Naive thymus-derived CD8-positive, alpha-beta T cell (primary cell): Measurements from ENCODE around the gene IRF2BPL. TPM values are rescaled to one million over a fixed set of nuclear protein-coding genes. Genes with fewer than 3 reads are reported as not detected.
A peak's percentile ranks its signal among the peaks of the same experiment; 100 is the strongest.

Experiments
- ATAC-seq, 2 donors: fragments of 150-1000 bp; cut with Tn5 transposase in 1 of 2; sonication (Bioruptor Pico), chemical (Tn5 transposase) in 1 of 2; 1 replicate in 1 of 2; 2 replicates in 1 of 2; pipeline ENCODE4 v1.10.0; 2021; ENCODE audit warnings: mild to moderate bottlenecking in 2 of 2, moderate library complexity in 2 of 2
- POLR2A ChIA-PET: fragments of 350-600 bp; sonication (Branson Sonifier 250); formaldehyde crosslinking; loops from one replicate; lab custom pipeline; 2021; ENCODE audit warnings: antibody characterized with exemption; lab: Charles Lee
- DNase-seq, 10 donors: peaks; one replicate each; pipeline versions ENCODE4 v3.0.0 to v3.0.0-alpha.2; 2020 to 2022
- H3K27ac Mint-ChIP-seq, 10 donors: one replicate each; pipeline ENCODE4 v1.8.0; 2020 to 2022; ENCODE audit warnings: mild to moderate bottlenecking in 10 of 10, mixed read lengths in 10 of 10, moderate library complexity in 4 of 10, inconsistent platforms in 1 of 10
- H3K27me3 Mint-ChIP-seq, 5 donors: one replicate each; pipeline ENCODE4 v1.8.0; 2021 to 2022; ENCODE audit warnings: mixed read lengths in 5 of 5
- H3K36me3 Mint-ChIP-seq, 3 donors: one replicate each; pipeline ENCODE4 v1.8.0; 2020 to 2022; ENCODE audit warnings: mixed read lengths in 3 of 3, mild to moderate bottlenecking in 2 of 3, inconsistent platforms in 1 of 3
- H3K4me1 Mint-ChIP-seq, 4 donors: one replicate each; pipeline ENCODE4 v1.8.0; 2021 to 2022; ENCODE audit warnings: mixed read lengths in 4 of 4
- H3K4me3 Mint-ChIP-seq, 10 donors: one replicate each; pipeline ENCODE4 v1.8.0; 2020 to 2022; ENCODE audit warnings: mild to moderate bottlenecking in 10 of 10, mixed read lengths in 10 of 10, moderate library complexity in 6 of 10, inconsistent platforms in 1 of 10
- H3K9me3 Mint-ChIP-seq, 9 donors: one replicate each; pipeline ENCODE4 v1.8.0; 2020 to 2022; ENCODE audit warnings: mixed read lengths in 9 of 9, mild to moderate bottlenecking in 3 of 9, inconsistent platforms in 1 of 9, moderate library complexity in 1 of 9
- polyA plus RNA-seq, 3 donors: library from polyadenylated mRNA; unstranded; fragments of 300-500 nt; fragmentation: Illumina TruSeq; gene quantifications; one replicate each; pipeline ENCODE4 v1.2.3, GENCODE V29; 2021
- total RNA-seq, 8 experiments: library from RNA in 2 of 8; stranded (reverse) in 2 of 8; gene quantifications; one replicate each; pipeline ENCODE4 v1.2.3 and lab custom pipeline; 2021 to 2026

Gene IRF2BPL
- total RNA-seq = 10 to 100 TPM; 24.6 to 26.5 TPM
- polyA plus RNA-seq = 1 to 10 TPM; 1.9 to 3.3 (median 3.2) TPM
- 45.5 to 101 (median 64.5) reads per million in 6 experiments for total RNA-seq (lab: John Stamatoyannopoulos, UW)

DNA sequence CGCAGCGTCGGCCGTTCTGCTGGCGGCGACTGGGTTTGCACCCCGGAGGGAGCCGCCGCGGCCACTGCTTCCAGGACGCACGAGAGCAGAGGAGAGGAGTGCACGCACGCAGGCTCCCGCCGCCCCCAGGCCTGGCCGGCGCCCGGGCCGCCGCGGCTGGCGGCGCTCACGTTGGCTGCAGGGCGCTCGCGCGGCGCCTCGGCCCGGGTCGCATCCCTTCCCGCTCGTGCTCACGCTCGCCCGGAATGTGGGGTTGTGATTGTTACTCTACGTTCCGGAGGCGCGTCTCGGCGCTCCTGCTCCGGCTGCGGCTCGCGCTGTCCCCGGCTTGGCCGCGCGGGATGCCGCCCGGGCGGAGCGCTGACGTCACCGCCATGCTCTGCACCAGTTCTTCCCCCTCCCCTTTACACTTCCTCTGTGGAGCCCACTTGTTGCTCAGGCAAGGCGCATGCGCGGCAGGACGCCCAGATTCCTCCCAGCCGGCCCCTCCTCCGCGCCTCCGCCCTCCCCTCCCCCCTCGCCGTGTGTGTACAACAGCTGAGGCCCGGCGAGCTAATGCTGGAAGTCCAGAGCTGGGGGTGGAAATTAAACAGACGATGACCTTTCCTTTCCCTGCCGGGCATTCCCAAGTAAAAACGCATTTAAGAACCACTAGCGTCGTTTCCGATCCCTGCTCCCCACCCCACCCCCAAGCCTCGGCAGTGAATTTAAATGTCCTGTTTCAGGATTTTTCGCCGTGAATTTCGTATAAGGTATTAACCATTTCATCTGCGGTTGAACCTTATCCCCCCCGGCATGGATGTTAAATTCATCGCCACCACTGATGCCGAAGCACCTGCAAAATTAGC, at the start of gene IRF2BPL:
Gene IRF2BPL, minus strand, starts transcription at position 325 of the 848 bp plus-strand sequence. CDS start 916 bp downstream, outside the sequence.
- Mint-ChIP-seq H3K27me3 (peaks cover 0 to 3% (median 0%) of the 10 kb centered on the region in 5 donors), H3K4me1 (peaks cover 32 to 64% (median 61%) of the 10 kb centered on the region in 4 donors), H3K27ac (peak within 1 kb of the TSS; percentile 95 to 99 (median 98)), H3K9me3 (no peaks in the 10 kb centered on the region), H3K36me3 (peaks cover 6 to 18% (median 8%) of the 10 kb centered on the region in 3 donors), H3K4me3 (peak within 1 kb of the TSS; percentile 90 to 99 (median 96))
- DNase-seq (peak; percentile 91 to 97 (median 94)), ATAC-seq (peak; percentile 66 to 72)
- POLR2A ChIA-PET = interaction anchor here (0.8 to 12.3 kb wide), 20 partner anchors 11 to 216 kb away, joined by 3 to 309 read pairs (median 8); partner anchors contain the start of gene ANGEL1

DNA sequence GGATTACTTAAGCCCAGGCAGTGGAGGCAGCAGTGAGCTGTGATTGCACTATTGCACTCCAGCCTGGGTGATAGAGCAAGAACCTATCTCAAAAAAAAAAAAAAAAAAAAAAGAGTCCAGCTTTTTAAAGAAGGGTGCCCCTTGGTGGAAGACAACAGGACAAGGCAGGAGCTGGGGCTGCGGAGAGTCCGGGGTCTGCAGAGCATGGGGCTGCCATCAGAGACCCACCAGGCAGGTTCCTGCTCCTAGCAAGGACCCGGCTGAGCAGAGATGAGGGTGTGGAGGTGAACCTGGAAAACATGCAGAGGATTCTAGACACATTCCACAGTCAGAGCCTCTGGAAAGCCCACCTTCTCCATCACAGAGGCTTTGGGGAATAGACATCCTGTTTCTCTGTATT, 48.5 kb upstream of the IRF2BPL start:
- Mint-ChIP-seq H3K27me3 (peaks cover 0 to 1% (median 0%) of the 10 kb centered on the region in 5 donors), H3K9me3 (peaks cover 0 to 8% (median 3%) of the 10 kb centered on the region in 9 donors), H3K4me3 (no peak overlapping the region), H3K4me1 (peaks cover 0 to 3% (median 0%) of the 10 kb centered on the region in 4 donors), H3K36me3 (peaks cover 0 to 13% (median 5%) of the 10 kb centered on the region in 3 donors), H3K27ac (peak overlapping the region in 1 of 10 donors; percentile 15)
- no peak for ATAC-seq
- no peak for DNase-seq
- POLR2A ChIA-PET = no interaction called here

DNA sequence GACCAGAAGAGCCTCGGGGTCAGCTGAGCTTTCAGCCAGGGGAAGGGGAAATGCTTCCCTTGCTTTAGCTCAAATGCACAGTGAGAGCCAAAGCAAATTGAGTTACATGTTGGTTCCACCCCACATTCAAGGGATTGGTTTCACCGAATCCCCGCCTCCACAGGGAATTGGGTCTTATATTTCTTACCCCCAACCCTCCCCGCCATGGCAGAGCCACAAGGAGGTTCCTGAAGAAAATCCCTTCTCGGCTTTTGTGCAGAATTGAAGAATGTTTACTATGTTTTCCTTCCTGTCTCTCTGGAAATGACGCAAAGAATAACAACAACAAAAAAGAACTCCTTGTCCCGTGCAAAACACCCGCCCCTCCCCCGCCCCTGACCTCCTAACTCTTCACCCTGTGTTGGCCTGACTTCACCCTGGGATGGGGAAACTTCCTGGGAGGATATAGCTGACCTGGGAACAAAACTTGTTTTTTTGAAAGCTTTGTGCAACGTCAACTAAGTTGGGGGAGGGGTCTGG, 47.7 kb upstream of the IRF2BPL start:
- Mint-ChIP-seq H3K27me3 (peaks cover 0 to 1% (median 0%) of the 10 kb centered on the region in 5 donors), H3K27ac (no peak overlapping the region), H3K4me1 (peaks cover 0 to 2% (median 0%) of the 10 kb centered on the region in 4 donors), H3K9me3 (peaks cover 0 to 8% (median 3%) of the 10 kb centered on the region in 9 donors), H3K36me3 (peaks cover 0 to 12% (median 5%) of the 10 kb centered on the region in 3 donors), H3K4me3 (no peak overlapping the region)
- ATAC-seq = no peak
- POLR2A ChIA-PET = no interaction called here
- DNase-seq = no peak

DNA sequence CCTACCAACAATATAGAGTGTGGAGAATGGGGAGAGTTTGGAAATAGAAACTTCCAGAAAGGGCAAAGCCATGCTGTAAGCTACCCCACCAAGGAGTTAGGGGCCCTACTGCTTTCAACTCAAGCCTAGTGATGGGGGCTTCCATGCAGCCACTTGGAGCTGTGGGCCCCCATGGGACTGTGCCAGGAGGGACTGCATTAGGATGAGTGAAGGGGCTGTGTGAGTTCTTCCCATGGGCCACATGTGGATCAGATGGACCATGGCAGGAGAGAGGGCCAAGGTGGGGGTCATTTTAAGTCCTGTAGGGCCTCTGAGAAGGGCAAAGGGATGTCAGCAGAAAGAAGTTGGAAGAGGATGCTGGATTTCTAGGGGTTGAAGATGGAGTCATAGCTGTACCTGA, 46.5 kb upstream of the IRF2BPL start:
- Mint-ChIP-seq H3K9me3 (peaks cover 0 to 4% (median 3%) of the 10 kb centered on the region in 9 donors), H3K4me1 (peaks cover 0 to 6% (median 0%) of the 10 kb centered on the region in 4 donors), H3K36me3 (peaks cover 0 to 5% (median 2%) of the 10 kb centered on the region in 3 donors), H3K27me3 (peaks cover 0 to 8% (median 0%) of the 10 kb centered on the region in 5 donors), H3K4me3 (no peak overlapping the region), H3K27ac (peak overlapping the region in 2 of 10 donors; percentile 48 to 63)
- no peak for DNase-seq
- no peak for ATAC-seq
- POLR2A ChIA-PET = no interaction called here

DNA sequence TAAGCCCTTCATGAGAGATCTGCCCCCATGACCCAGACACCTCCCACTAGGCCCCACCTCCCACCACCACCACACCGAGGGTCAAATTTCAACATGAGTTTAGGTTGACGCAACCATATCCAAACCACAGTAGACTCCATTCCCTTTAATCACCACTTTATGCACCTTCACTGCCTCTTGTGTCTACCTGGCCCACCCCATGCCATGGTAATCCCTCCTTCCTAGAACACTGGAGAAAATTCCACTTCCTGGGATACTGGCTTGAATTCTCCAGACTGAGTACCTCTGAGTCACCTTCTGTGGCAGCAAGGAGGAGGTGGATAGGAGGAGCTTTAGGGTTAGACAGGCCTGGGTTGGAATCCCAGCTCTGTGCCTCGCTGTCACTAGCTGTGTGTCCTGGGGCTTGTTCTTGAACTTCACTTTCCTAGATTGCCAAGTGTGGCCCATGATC, 43.5 kb upstream of the IRF2BPL start:
- no peaks in the 10 kb centered on the region for H3K9me3 Mint-ChIP-seq
- DNase-seq (no peak), ATAC-seq (no peak)
- peaks cover 0 to 6% (median 4%) of the 10 kb centered on the region in 4 donors for H3K4me1 Mint-ChIP-seq
- H3K27ac Mint-ChIP-seq = no peak overlapping the region
- no peaks in the 10 kb centered on the region for H3K36me3 Mint-ChIP-seq
- no peak overlapping the region for H3K4me3 Mint-ChIP-seq
- POLR2A ChIA-PET = no interaction called here
- H3K27me3 Mint-ChIP-seq = peaks cover 0 to 27% (median 4%) of the 10 kb centered on the region in 5 donors

DNA sequence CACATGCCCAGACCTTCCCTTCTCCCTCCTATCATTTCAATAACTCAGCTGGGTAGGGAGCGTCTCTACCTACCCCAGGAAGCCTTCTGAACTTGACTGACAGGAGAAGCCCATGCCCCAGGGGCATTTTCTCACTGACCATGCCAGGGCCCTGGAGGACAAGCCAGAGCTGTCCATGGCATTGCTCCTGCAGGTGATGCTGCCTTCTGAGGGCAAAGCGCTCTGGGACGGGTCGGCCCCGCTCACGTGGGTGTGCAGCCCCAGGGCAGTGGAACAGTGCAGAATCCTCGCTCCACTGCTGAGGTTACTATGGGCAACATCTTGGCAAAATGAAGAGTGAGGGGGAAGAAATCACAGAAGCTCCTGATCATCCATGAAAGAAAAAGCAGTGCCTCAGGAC, 41.0 kb upstream of the IRF2BPL start:
- H3K4me3 Mint-ChIP-seq = no peak overlapping the region
- H3K4me1 Mint-ChIP-seq = peaks cover 2 to 12% (median 6%) of the 10 kb centered on the region in 4 donors
- no peaks in the 10 kb centered on the region for H3K36me3 Mint-ChIP-seq
- peaks cover 0 to 27% (median 4%) of the 10 kb centered on the region in 5 donors for H3K27me3 Mint-ChIP-seq
- DNase-seq = no peak
- H3K27ac Mint-ChIP-seq = peak overlapping the region in 1 of 10 donors; percentile 29
- no peaks in the 10 kb centered on the region for H3K9me3 Mint-ChIP-seq
- no peak for ATAC-seq
- POLR2A ChIA-PET = interaction anchor here (0.6 to 2.9 kb wide), 4 partner anchors 42 to 258 kb away, joined by 3 to 7 read pairs (median 5); no protein-coding TSS in a partner anchor

DNA sequence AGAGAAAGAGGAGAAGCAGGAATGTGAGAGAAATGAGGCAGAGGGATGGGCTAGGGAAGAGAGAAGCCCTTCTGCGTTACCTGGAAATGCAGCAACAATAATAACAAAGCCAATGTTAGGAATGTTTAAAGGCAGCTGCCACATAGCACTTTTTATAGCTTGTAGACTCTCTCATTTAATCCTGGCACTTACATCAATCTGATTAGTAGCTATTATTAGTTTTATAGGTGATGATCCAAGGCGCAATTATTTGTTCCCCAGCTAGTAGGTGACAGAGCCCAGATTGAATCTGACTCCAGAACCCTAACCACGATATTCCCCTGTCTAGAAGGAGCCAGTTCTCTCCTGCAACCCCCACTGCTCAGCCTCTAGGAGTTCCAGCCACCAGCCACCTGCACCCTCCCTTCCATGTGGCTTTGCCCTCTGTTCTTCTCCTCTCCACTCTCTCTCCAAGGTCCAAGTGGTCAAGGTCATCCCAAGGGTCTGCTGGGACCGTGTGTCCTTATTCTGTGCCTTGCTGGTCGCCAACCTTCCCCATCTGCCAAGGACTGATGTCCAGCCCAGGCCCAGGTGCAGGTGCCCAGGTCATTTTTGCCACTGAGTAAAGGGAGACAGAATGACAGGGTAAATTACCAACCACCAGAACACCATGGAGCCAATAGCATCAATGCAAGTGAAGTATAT, 40.2 kb upstream of the IRF2BPL start:
- H3K27me3 Mint-ChIP-seq = peaks cover 0 to 27% (median 4%) of the 10 kb centered on the region in 5 donors

DNA sequence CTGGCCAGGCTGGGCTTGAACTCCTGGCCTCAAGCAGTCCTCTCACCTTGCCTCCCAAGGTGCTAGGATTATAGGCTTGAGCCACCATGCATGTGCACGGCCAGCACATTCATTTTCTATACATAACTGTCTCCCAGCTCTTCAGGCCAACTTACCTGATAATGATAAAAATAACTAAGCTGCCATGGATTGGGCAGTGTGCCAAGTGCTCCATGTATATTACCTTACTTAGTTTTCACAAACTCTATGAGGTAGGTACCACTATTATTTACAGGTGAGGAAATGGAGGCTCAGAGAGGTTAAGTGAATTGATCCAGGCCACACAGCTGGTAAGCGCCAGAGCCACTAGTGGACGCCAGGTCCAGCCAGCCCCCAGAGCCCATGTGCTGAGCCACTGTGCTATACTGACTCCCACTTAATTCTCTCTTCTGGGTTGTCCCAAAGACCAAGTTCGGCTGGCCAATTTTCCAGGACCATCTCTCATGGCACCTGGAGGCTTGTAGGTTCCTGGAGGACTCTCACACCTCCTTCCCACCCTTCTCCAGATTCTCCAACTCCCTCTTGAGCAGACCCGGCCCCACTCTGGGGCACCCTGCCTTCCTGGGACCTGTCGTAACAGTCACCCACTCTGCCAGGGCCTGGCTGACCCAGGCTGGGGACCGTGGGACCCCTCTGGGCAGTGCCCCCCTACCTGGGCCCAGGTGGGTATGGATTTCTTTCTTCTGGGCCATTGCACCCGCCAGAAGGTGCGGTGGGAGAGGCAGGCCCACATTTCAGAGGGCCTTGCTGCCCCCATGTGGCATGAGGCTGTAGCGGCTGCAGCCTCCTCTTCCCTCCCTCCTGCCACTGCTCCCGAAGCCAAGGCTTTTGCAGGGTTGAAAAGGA, 39.4 kb upstream of the IRF2BPL start:
- POLR2A ChIA-PET = interaction anchor here (1.8 to 2.9 kb wide), 2 partner anchors 40 to 155 kb away, joined by 6 to 7 read pairs; no protein-coding TSS in a partner anchor
- no peaks in the 10 kb centered on the region for H3K36me3 Mint-ChIP-seq
- H3K27me3 Mint-ChIP-seq = peaks cover 0 to 27% (median 4%) of the 10 kb centered on the region in 5 donors
- DNase-seq = peak; percentile 14 to 73 (median 45)
- peak overlapping the region in 1 of 10 donors; percentile 23 for H3K27ac Mint-ChIP-seq
- no peaks in the 10 kb centered on the region for H3K9me3 Mint-ChIP-seq
- peak; percentile 76 for ATAC-seq
- H3K4me1 Mint-ChIP-seq = peaks cover 3 to 12% (median 6%) of the 10 kb centered on the region in 4 donors
- H3K4me3 Mint-ChIP-seq = no peak overlapping the region

More for the DNA sequence above, 40.2 kb upstream of the IRF2BPL start:
- DNase-seq (no peak), ATAC-seq (no peak)
- Mint-ChIP-seq H3K27ac (peak overlapping the region in 1 of 10 donors; percentile 23), H3K4me1 (peaks cover 3 to 12% (median 6%) of the 10 kb centered on the region in 4 donors), H3K4me3 (no peak overlapping the region), H3K36me3 (no peaks in the 10 kb centered on the region), H3K9me3 (no peaks in the 10 kb centered on the region)
- POLR2A ChIA-PET = interaction anchor here (1.8 to 2.9 kb wide), 2 partner anchors 41 to 156 kb away, joined by 6 to 7 read pairs; no protein-coding TSS in a partner anchor

DNA sequence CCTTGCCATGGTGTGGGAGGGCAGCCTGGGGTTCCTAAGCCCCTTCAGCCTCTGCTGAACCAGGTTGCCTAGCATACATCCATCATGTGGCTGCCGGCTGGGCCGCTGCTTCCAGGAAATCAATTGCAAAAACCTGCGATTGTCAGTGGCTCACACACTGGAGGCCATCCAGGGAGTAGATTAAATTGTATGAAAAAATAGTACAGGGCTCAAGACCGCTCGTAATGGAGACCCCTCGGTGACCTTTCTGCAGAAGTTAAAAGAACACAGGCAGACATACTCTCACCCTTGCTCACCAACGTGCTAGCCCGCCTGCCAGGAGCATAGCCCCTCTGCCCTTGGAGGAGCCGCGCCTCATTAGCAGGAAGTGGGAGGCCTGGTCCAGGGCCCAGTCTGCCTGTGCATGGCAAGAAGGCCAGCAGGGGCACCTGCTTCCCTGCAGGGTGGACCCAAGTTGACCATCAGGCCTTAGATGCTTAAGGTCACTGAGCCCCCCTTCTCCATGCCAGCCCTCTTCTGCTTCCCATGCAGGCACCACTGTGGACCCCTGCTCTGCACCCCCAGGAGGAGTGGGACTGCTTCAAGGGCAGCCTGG, 38.2 kb upstream of the IRF2BPL start:
- H3K27me3 Mint-ChIP-seq = peaks cover 0 to 27% (median 4%) of the 10 kb centered on the region in 5 donors
- H3K4me3 Mint-ChIP-seq = no peak overlapping the region
- H3K9me3 Mint-ChIP-seq = no peaks in the 10 kb centered on the region
- no peak overlapping the region for H3K27ac Mint-ChIP-seq
- DNase-seq (no peak), ATAC-seq (no peak)
- H3K4me1 Mint-ChIP-seq = peaks cover 3 to 15% (median 6%) of the 10 kb centered on the region in 4 donors
- no peaks in the 10 kb centered on the region for H3K36me3 Mint-ChIP-seq
- POLR2A ChIA-PET = interaction anchor here (0.6 to 0.7 kb wide), 2 partner anchors 68 to 79 kb away, joined by 3 read pairs; no protein-coding TSS in a partner anchor

DNA sequence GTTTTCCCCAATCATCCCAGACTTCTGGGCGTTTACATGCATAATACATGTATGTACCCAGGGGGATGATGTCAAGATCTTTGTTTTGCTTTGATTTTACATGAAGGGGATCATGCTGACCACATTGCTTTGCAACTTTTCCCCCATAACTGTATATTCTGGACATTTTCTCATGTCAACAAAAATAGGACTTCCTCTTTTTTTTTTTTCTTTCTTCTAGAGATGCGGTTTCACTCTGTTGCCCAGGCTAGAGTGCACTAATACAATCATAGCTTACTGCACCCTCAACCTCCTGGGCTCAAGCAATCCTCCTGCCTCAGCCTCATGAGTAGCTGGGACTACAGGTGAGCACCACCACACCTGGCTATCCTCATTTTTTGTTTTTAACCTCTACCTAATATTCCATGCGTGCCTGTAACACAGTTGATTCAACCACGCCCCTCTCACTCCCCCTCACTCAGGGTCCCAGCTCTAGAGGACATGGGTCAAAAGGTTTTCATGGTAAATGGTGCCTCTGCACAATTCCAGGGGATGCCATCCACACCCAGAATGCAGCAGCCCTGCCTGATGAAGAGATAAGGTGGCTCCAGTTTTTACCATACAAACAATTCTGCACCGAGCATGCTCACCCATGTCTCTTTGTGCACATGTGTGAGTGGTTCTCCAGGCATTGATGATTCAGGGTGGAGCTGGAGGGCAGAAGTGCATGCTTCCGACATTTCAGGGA, 37.5 kb upstream of the IRF2BPL start:
- Mint-ChIP-seq H3K4me1 (peaks cover 3 to 15% (median 6%) of the 10 kb centered on the region in 4 donors), H3K9me3 (no peaks in the 10 kb centered on the region), H3K27ac (peak overlapping the region in 3 of 10 donors; percentile 51 to 86 (median 52)), H3K4me3 (no peak overlapping the region), H3K36me3 (no peaks in the 10 kb centered on the region), H3K27me3 (peaks cover 0 to 27% (median 4%) of the 10 kb centered on the region in 5 donors)
- ATAC-seq = no peak
- POLR2A ChIA-PET = no interaction called here
- DNase-seq = no peak
